Endothelial cell of umbilical vein (primary cell): Measurements from ENCODE around the gene R3HDM1. TPM values are rescaled to one million over a fixed set of nuclear protein-coding genes. Genes with fewer than 3 reads are reported as not detected.

Source experiments
- BruUV-seq: library from RNA; stranded (reverse); fragments of 400-500 nt; replicated peaks from 2 replicates; lab custom pipeline; 2021; lab: Mats Ljungman, UMichigan
- CTCF ChIA-PET: fragments of 300-600, 350-600 bp; sonication (Branson Sonifier 250); formaldehyde crosslinking; loops from one replicate; lab custom pipeline; 2021; ENCODE audit warnings: antibody characterized with exemption, inconsistent platforms; lab: Charles Lee
- POLR2A ChIA-PET: fragments of 300-600, 350-600 bp; sonication (Branson Sonifier 250); formaldehyde crosslinking; loops from one replicate; lab custom pipeline; 2021; ENCODE audit warnings: antibody characterized with exemption, inconsistent platforms; lab: Charles Lee
- DNase-seq: peaks from one replicate; pipeline ENCODE4 v3.0.0-alpha.2; 2011; ENCODE audit warnings: low read depth, low spot score
- FAIRE-seq: peaks from 2 replicates; lab custom pipeline; 2011; peaks lifted over from hg19 to GRCh38; lab: Jason Lieb, UNC
- H2AFZ ChIP-seq: 2 replicates; pipeline ENCODE4 v1.6.0; 2012; ENCODE audit warnings: low read depth, low read length, control low read depth, inconsistent platforms
- H3K27ac ChIP-seq: 2 replicates; pipeline ENCODE4 v1.5.1; 2011; ENCODE audit warnings: low read depth, mild to moderate bottlenecking, control low read depth, low read length, moderate library complexity; ENCODE audit not compliant: insufficient read depth
- H3K27me3 ChIP-seq, 2 experiments: 2 replicates each; pipeline versions ENCODE4 v1.6.0 to v1.6.1; 2011; ENCODE audit warnings: low read length in 2 of 2, mixed read lengths in 1 of 2; ENCODE audit not compliant: control insufficient read depth in 2 of 2, insufficient read depth in 2 of 2
- H3K36me3 ChIP-seq, 2 experiments: 2 replicates in 1 of 2; 3 replicates in 1 of 2; pipeline ENCODE4 v1.5.1; 2011; ENCODE audit warnings: low read length in 2 of 2, mild to moderate bottlenecking in 1 of 2, moderate library complexity in 1 of 2; ENCODE audit not compliant: control insufficient read depth in 2 of 2, insufficient read depth in 2 of 2; ENCODE audit errors: extremely low read depth in 1 of 2
- H3K4me1 ChIP-seq: 3 replicates; pipeline ENCODE4 v1.5.1; 2011; ENCODE audit warnings: mild to moderate bottlenecking, low read length; ENCODE audit not compliant: control insufficient read depth, insufficient read depth; ENCODE audit errors: extremely low read depth
- H3K4me2 ChIP-seq: 2 replicates; pipeline ENCODE4 v1.6.1; 2011; ENCODE audit warnings: low read length, control low read depth, mixed read lengths; ENCODE audit not compliant: insufficient read depth
- H3K4me3 ChIP-seq, 3 experiments: fragments of 200-600 bp in 1 of 3; sonication (generic), shearing (Covaris generic) in 1 of 3; replicated peaks in 1 of 3; 2 replicates each; pipeline ENCODE4 v1.5.1; 2011 to 2016; ENCODE audit warnings: control low read depth in 3 of 3, low read length in 3 of 3, mild to moderate bottlenecking in 2 of 3, inconsistent platforms in 1 of 3, low read depth in 1 of 3, moderate library complexity in 1 of 3; ENCODE audit not compliant: insufficient read depth in 1 of 3
- H3K79me2 ChIP-seq: 2 replicates; pipeline ENCODE4 v1.6.0; 2012; ENCODE audit warnings: low read length, inconsistent platforms; ENCODE audit not compliant: control insufficient read depth, insufficient read depth
- H3K9ac ChIP-seq: replicated peaks from 2 replicates; pipeline ENCODE3; 2011; ENCODE audit warnings: low read length, control low read depth; ENCODE audit not compliant: insufficient read depth; ENCODE audit errors: extremely low read depth
- H3K9me1 ChIP-seq: replicated peaks from 3 replicates; pipeline ENCODE4 v1.6.0; 2011; ENCODE audit warnings: mild to moderate bottlenecking, low read length; ENCODE audit not compliant: control insufficient read depth, insufficient read depth; ENCODE audit errors: extremely low read depth
- H3K9me3 ChIP-seq: replicated peaks from 2 replicates; pipeline ENCODE4 v1.5.1; 2012; ENCODE audit warnings: low read length, inconsistent platforms; ENCODE audit not compliant: control insufficient read depth, insufficient read depth
- H4K20me1 ChIP-seq: replicated peaks from 2 replicates; pipeline ENCODE3; 2011; ENCODE audit warnings: mild to moderate bottlenecking, low read length; ENCODE audit not compliant: control insufficient read depth, insufficient read depth; ENCODE audit errors: extremely low read depth
- CTCF ChIP-seq, 2 donors: IDR thresholded peaks; 1 replicate in 1 of 2; 2 replicates in 1 of 2; pipeline ENCODE4 v1.5.1; 2011; ENCODE audit warnings: low read length in 2 of 2, mild to moderate bottlenecking in 2 of 2, moderate library complexity in 2 of 2, control low read depth in 1 of 2, inconsistent platforms in 1 of 2, low read depth in 1 of 2; ENCODE audit not compliant: insufficient read depth in 1 of 2; ENCODE audit errors: extremely low read depth in 1 of 2
- EZH2 ChIP-seq: IDR thresholded peaks from 2 replicates; pipeline ENCODE4 v1.6.1; 2012; ENCODE audit warnings: borderline replicate concordance, low read depth, mild to moderate bottlenecking, moderate library complexity, low read length, inconsistent platforms; ENCODE audit not compliant: severe bottlenecking
- FOS ChIP-seq: IDR thresholded peaks from 2 replicates; pipeline ENCODE4 v1.6.1; 2011; ENCODE audit warnings: mild to moderate bottlenecking, low read length, moderate library complexity, borderline replicate concordance; ENCODE audit not compliant: insufficient read depth
- GATA2 ChIP-seq: IDR thresholded peaks from 2 replicates; pipeline ENCODE4 v1.7.0; 2011; ENCODE audit warnings: low read depth, mild to moderate bottlenecking, moderate library complexity, mixed read lengths, low read length; ENCODE audit not compliant: insufficient read length, insufficient read depth
- JUN ChIP-seq: IDR thresholded peaks from 2 replicates; pipeline ENCODE4 v1.6.1; 2011; ENCODE audit warnings: borderline replicate concordance, low read depth; ENCODE audit not compliant: insufficient read length, insufficient read depth
- MAX ChIP-seq: IDR thresholded peaks from 2 replicates; pipeline ENCODE4 v1.6.1; 2011; ENCODE audit not compliant: insufficient read depth, insufficient read length
- MYC ChIP-seq: IDR thresholded peaks from one replicate; pipeline ENCODE4 v1.6.1; 2011; ENCODE audit warnings: mild to moderate bottlenecking, low read depth, low read length
- POLR2A ChIP-seq: IDR thresholded peaks from 2 replicates; pipeline ENCODE4 v1.6.1; 2012; ENCODE audit warnings: low read depth, mild to moderate bottlenecking, control low read depth, low read length
- POLR2AphosphoS5 ChIP-seq: IDR thresholded peaks from 2 replicates; pipeline ENCODE4 v1.6.1; 2012; ENCODE audit warnings: low read depth, mild to moderate bottlenecking, control low read depth, low read length, moderate library complexity; ENCODE audit not compliant: insufficient read depth
- dilution Hi-C: fragments of 300-500 bp; cut with MboI; formaldehyde crosslinking; loops from one replicate; pipeline ENCODE4 v1.15.0; 2019; ENCODE audit warnings: low sequenced_read_pairs; ENCODE audit not compliant: extremely low pct_ligation_motif_present
- intact Hi-C: fragments of 100-400 bp; cut with micrococcal nuclease; formaldehyde crosslinking; loops from one replicate; pipeline ENCODE4 v1.10.0; 2022
- polyA plus RNA-seq, 4 experiments: library from polyadenylated mRNA; depleted of rRNA in 3 of 4; stranded (reverse) in 3 of 4; unstranded in 1 of 4; fragments of >200 nt; gene quantifications; 2 replicates each; pipeline versions ENCODE4 v1.2.1 to v1.2.3, GENCODE V29; 2011 to 2012; ENCODE audit warnings: missing spikeins in 1 of 4
- total RNA-seq: library from RNA; stranded (reverse); gene quantifications from 2 replicates; pipeline ENCODE4 v1.2.3, GENCODE V29; 2021

R3HDM1 gene
- total and polyA plus RNA-seq, 2 donors (not counting 3 experiments of a cell fraction or from before 2014, with no cell fraction given) = 36.6 to 61.8 TPM

- no TSS peak for BruUV-seq
- H3K4me3 ChIP-seq = no peak overlapping the region
- peaks cover 71% of the 10 kb centered on the region for H3K79me2 ChIP-seq
- CTCF ChIA-PET = interaction anchor here (1.2 to 1.7 kb wide), 5 partner anchors 10 to 742 kb away, joined by 3 to 6 read pairs (median 4); no protein-coding TSS in a partner anchor
- peak overlapping the region; percentile 18 for H3K27ac ChIP-seq
- H2AFZ ChIP-seq = no peak overlapping the region
- TF ChIP-seq POLR2AphosphoS5 (no peak), FOS (peak; percentile 42), EZH2 (no peak), MAX (no peak), CTCF (IDR thresholded peaks at IDR 0.05; ENCODE audit: extremely low read depth in 1 of 2, insufficient read depth in 1 of 2, low read depth in 1 of 2, low read length in 2 of 2) (no peak), JUN (peak; percentile 58), MYC (no peak), POLR2A (no peak), GATA2 (no peak)
- no peaks in the 10 kb centered on the region for H3K27me3 ChIP-seq
- DNase-seq (peak; percentile 28), FAIRE-seq (no peak)
- H3K9me1 ChIP-seq = no peaks in the 10 kb centered on the region
- peaks cover 8% of the 10 kb centered on the region for H4K20me1 ChIP-seq
- no peaks in the 10 kb centered on the region for H3K9me3 ChIP-seq
- H3K4me2 ChIP-seq = peak overlapping the region; percentile 47
- POLR2A ChIA-PET = no interaction called here
- intact Hi-C loops (no loop called here), dilution Hi-C loops (no loop called here)
- H3K9ac ChIP-seq = no peak overlapping the region
- H3K36me3 ChIP-seq = peaks cover 4 to 10% of the 10 kb centered on the region in 2 experiments
- peaks cover 29% of the 10 kb centered on the region for H3K4me1 ChIP-seq
These were observed 214.3 kb downstream of the R3HDM1 start for GRCh38 chr2:135745545-135745944.
